HG02938 (cell line): Measurements from ENCODE around the gene PEPD.

Experiments used
- ATAC-seq: cut with Tn5 transposase; IDR thresholded peaks from one replicate; pipeline ENCODE4 v1.9.1; 2021; ENCODE audit warnings: mild to moderate bottlenecking, moderate library complexity; ENCODE audit not compliant: unreplicated experiment

Gene PEPD

DNA sequence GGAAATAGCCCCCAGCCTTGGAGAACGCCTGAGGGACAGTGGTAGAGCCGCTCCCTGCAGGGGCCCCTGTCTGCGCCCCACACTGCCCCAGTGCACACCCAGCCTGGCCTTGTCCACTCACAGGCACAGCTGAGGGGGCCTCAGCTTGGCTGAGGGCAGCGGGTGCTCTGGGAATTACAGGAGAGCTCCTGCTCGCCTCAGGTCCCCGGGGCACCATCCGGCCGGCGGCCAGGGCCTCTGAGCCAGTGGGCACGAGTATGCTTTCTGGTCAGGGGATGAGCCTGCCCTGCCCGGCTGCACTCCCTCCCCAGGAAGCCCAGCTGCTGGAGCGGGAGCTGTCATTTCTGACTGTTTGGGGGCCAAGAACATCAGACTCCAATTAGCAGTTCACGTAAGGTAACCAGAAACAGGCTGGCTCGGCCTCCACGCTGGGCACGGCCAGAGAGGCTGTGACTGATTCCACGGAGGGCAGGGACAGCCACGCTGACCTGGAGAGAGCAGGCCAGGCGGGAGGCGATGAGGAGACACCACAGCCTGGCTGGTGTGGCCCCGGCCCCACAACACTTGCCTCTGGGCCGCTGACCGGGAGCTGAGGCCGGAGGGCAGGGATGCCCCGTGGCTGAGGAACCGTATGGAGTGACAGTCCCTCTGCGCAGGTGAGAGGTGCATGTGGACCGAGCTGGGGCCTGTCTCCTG lies 132.7 kb downstream of the PEPD start:
- no peak for ATAC-seq

DNA sequence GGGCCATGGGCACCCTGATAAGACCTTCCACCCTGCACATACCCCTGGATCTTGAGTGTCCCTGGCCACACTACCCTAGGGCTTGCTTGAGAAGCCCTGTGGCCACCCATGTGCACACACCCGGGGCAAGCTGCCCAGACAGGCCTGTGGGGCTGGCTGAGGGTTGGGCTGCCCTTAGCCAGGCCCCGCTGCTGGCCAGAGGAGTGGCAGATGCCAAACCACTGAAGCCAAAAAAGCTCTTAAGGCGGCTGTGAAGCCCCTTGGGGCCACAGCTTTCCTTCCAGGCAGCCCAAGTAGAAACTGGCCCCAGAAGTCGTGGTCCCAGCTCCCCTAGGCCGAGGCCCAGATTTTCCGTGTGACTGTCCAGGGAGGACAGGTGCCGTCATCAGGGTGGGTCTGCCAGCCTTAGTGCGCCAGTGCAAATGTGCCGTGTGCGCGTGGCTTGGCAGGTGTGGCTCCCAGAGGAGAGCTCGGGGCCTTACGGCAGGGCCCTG lies 133.3 kb downstream of the PEPD start:
- ATAC-seq = no peak

DNA sequence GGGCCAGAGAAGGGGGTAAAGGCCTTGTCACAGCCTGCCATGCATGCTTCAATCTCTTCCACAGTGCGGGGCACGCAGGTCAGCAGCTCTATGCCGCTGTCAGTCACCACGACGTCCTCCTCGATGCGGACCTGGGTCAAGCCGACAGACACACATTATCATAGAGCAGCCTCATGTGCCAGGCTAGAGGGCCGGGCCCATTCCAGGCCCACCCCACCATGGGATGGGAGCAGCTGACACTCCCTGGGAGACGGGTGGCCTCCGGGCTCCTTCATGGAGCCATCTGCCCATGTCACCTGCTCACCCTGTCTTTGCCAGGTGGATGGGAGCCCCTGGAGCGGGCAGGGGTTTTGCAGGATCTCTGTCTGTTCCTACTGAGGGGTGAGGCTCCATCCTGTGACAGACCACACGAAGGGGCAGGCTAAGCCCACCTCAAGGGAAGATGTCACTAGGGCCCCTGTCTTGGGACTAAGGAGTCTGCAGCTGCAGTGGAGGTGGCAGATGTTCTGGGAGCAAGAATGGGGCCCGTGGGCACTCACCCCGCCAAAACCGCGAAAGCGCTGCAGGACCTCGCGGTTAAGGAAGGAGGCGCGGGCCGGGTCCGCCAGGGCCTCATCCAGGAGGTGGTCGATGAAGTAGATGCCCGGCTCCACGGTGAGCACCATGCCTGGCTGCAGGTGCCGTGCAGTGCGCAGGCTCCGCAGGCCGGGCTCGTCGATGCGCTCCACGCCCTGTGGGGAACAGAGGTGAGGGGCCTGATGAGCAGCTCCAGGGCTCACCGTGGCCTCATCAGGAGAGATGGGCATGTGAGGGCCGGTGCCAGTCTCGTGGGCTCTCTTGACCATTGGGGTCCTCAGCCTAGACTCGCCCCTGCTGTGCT lies 134.0 kb downstream of the PEPD start:
- no peak for ATAC-seq

DNA sequence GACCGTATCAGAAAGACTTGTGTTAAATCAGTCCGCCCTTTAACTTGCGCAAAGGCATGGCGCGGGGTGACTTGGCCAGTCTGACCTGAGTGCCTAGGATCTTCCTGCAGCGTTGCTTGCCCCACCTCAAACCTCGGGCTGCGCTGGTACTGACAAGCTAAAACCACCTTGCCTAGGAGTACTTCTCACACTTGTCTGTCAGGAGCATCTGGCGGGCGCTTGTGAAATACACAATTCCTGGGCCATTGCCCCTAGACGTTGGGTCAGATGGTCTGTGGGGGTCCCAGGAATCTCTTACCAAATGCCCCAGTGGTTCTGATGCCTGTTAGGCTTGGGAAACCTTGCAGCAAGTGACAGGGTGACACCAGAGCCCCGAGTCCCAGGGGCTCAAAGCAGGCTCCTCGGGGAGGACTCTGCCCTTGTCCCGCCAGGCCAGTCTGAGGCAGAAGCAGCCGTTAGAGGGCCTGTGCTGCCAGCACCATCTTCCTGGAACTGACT lies 135.2 kb downstream of the PEPD start:
- ATAC-seq = no peak

DNA sequence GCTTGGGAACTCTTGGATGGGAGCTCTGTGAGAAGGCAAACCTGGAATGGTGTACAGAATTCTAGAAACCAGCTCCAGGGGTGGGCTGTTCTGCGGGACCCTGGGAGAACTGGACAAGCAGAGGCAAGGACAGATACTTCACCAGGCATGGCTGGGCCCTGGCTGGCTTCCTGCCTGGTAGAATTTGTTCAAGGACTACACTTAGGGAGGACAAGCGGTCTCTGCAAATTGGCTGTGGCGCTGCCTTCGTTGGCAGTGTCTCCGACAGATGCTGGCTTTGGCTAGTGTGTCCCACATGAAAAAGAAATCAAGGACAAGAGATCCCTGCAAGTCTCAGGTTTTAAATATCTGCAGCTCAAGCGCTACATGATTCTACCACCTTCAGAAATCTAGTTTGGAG lies 135.6 kb downstream of the PEPD start:
- no peak for ATAC-seq

DNA sequence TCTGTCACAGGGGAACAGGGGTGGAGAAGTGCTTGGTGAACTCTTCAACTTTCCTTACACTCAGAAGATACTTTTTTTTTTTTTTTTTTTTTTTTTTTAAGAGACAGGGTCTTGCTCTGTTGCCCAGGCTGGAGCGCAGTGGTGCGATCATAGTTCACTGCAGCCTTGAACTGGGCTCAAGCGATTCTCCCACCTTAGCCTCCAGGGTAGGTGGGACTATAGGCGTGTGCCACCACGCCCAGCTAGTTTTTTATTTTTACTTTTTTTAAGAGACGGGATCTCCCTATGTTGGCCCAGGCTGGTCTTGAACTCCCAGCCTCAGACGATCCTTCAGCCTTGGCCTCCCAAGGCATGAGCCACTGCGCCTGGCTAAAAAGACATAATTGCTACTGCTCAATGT lies 136.6 kb downstream of the PEPD start:
- no peak for ATAC-seq

DNA sequence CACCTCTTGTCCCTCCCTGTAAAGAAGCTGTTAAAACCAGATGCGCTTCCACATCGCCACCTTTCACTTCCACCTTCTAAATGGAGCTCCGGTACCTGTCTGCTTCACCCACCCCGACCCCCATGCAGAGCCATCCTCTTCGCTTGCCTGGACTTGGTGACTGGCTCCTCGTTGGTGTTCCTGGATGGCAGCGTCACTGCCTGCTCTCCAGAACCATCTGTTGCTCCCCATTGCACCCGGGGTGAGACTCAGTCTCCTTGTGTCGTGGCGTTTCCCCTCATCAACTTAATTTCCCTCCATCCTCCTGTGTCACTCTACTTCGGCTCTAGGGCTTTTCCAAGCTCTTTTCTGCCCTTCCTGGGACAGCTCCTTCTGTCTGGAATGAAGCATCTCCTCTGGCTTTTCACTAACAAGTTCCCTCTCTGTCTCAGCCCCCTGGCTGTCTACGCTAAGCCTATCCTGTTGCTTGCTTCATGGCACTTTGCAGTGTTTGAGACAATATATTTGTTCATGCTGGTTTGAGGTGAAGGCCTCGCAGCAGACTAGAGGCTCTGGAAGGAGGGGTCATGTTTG lies 137.8 kb downstream of the PEPD start:
- no peak for ATAC-seq

DNA sequence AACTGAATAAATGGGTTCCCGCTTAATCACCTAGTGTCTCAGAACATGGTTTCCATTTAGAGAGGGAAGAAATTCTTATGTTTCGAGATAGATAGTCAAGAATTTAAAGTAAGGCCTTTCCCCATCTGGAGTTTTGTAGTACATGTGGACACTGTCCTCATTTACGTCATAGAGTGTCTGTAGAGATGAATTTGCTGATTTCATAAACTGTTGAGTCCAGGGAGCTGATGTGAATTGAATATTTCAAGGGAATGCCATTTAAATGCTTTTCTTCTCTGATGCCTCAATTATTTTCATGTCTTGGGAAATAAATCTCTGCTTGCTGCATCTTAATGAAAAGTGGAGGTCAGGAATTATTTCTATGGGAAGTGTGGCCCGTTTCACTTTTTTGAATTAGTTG lies 138.6 kb downstream of the PEPD start:
- ATAC-seq = no peak

DNA sequence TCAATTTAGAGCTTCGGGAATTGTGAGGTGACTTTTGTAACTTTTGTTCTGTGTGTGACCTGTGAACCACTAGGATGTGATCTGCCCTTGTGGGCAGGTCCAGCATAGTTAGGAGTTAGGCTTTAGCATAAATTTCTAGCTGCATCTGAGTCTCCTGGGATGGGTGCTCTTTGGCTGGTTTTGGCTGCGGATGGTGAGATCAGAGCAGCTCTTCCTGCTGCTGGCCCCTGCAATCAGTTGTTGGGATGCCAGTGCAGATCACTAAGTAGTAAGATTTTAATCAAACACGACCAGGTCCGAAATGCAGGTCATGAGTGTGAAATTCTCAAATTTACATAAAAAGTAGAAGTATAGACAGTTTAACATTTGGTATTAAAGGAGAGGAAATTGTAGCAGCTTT lies 139.6 kb downstream of the PEPD start:
- ATAC-seq = no peak

DNA sequence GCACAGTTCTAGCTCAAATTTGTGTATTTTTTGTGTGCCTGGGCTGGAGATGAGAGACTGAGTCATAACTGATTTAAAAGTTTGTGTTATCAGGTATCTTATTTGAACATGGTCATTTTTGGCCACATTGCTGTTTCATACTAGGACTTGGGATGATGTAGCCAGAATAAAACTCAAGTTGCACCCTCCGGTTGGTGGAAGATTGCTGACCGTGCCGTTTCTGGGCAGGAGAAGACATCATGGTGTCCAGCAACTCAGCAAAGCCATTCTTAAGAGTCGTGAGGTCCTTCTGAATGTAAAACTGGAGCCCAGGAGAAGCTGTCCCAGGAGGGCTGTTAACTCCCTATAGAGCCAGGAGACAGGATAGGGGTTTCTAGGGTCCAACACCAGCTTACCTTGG lies 140.5 kb downstream of the PEPD start:
- ATAC-seq = no peak

DNA sequence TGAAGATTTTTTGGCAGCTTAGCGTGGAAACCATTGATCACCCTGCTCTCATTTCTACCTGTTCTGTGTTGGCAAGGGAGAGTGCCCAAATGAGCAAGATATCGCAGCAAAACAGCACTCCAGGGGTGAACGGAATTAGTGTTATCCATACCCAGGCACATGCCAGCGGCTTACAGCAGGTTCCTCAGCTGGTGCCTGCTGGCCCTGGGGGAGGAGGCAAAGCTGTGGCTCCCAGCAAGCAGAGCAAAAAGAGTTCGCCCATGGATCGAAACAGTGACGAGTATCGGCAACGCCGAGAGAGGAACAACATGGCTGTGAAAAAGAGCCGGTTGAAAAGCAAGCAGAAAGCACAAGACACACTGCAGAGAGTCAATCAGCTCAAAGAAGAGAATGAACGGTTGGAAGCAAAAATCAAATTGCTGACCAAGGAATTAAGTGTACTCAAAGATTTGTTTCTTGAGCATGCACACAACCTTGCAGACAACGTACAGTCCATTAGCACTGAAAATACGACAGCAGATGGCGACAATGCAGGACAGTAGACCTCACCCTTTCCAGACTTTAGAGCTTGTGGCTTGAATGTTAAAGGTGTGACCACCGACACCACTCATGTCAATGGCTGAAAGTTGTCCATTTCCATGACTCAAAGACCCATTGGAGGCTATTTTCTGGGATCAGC lies 142.3 kb downstream of the PEPD start:
- ATAC-seq = no peak

DNA sequence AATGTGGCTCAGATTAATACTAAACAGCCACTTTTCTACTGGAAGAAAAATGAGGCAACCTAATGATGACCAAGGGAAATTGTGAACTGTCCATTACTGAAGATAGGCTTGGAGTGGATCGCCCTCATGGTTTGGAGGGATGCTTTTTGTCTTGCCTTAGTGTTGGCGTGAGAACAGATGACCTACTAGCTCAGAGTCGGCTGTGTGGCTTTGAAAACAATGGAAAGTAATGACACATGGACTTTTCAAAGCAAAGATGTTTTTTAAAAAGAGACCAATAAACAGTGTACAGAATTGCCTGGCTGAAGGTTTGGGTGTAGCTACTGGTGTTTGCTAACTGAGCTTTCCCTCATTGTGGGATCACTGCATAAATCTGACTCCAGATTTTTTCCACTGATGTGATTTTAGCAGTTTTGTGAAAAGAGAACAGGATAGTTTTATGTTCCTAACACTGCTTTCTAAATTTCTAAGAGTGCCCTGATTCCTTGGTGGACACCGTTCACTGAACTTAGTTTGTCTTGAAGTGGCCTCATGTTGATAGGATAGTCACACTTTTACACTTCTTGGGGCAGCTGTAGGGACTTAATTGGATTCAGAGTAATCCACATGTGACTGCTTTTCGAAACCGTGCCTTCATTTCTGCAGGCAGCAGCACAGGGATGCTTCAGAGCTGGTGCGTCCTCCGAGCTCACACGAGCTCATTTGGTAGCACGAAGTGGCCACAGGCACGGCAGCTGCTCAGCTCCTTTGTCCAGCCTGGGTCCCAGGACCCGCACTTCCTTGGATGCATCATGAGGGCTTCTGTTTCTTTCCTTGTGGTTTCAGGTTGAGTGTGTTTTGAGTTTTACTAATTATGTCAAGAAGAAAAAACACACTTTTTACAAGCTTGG lies 143.8 kb downstream of the PEPD start:
- ATAC-seq = no peak

DNA sequence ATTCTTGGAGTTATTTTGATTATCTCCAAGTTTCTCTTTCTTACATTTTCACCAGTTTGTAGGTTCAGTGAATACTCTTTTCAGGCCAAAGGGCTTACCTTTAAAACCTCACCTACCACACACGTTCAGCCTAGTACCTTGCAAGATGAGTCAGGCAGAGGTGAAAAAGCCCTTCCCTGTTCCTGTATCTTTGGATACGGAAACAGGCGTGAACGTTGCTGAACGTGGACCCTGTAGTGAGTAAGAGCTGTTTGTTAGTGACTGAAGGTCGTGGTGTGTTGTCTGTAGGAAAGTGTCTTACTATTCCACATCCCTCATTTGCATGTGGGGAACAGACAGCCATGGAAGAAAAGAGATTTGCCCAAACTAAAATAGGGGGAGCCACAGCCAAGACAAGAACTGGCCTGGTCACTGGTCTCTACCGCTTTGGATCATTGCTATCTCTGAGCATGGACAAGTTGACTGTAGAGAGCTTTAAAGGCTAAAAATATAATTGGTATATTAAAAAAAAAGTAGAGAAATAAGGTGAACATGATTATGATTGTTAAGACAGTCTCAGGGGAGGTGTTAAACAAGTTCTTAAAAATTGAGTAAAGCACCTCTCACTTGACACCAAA lies 144.5 kb downstream of the PEPD start:
- no peak for ATAC-seq

DNA sequence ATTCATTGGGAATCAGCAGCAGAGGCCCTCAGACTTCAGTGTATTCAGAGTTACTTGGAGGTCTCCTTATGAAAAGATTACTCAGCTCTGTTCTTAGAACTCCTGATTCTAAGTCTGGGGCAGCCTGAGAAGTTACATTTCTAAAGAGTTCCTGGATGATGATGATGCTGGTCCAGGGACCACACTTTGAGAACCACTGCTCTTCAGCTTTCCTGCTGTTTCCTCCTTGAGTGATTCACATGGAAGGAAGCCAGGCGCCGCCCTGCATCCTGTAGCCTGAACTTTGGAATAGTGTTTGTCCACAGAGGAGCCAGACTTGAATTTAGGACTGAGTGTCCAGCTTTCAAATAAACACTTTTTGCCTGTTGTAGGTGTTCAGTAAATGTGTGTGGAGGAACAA lies 145.2 kb downstream of the PEPD start:
- ATAC-seq = no peak

DNA sequence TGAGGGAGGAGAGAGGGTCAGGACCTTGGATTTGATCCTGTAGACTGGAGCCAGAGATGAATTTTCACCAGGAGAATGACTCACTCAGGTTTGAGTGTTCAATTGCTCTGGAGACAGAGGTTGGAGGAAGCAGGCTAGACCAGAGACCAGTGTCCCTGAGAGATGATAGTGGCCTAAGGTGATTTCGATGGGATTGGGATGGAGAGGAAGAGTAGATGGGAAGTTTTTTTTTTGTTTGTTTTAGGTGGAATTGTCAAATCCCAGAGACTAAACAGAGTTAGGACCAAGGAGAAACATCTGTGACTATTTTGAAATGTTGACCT lies 145.8 kb downstream of the PEPD start:
- no peak for ATAC-seq

DNA sequence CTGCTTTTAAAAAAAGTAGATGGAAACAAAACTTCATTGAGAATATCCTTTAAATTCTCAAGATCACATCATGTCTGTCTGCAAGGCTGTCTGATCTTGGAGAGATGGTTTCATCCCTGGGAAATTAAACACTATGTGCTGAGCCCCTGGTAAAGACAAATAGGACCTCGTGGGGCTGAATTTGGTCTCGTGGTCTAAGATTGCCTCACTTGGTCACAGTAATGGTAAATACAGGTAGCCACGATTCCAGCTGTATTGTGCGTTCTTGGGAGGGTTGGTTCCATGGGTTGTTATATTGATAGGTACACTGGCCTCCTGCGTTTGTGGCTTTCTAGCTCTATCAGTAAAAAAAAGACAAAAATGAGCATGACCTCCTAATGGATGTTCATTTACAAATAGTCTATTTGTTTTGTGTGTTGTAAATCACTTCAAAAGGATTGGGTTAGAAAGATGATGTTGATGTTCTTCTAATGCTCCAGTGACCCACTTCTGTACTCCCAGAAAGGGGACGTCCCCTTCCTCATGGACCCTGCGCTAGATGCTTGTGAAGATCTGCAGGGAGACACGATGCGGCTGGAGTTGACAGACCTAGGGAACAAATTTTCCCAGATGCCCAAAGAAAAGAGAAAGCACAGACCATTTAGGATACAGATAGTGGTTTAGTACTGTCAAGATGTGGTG lies 146.3 kb downstream of the PEPD start:
- ATAC-seq = no peak

DNA sequence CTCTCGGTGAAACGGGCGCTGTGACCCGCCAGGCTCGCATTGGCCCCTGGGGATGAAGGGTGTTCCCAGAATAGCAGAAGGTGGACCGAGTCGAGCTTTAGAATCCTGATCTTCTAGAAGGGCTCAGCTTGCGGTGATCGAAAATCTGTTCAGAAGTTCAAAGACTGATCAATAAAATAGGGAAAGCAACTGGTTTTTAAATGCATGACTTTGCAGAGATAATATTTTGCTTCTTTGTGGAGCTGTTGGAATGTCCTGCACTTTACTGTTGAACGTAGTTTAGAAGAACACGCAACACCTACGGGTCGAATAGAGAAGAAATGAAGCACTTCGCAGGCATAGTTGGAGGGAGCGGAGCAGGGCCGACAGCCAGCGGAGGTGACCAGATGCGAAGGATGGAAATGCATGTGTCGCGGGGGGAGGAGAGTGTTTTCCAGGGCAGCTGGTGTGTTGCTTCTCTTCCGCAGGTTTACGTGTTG lies 147.3 kb downstream of the PEPD start:
- ATAC-seq = no peak

DNA sequence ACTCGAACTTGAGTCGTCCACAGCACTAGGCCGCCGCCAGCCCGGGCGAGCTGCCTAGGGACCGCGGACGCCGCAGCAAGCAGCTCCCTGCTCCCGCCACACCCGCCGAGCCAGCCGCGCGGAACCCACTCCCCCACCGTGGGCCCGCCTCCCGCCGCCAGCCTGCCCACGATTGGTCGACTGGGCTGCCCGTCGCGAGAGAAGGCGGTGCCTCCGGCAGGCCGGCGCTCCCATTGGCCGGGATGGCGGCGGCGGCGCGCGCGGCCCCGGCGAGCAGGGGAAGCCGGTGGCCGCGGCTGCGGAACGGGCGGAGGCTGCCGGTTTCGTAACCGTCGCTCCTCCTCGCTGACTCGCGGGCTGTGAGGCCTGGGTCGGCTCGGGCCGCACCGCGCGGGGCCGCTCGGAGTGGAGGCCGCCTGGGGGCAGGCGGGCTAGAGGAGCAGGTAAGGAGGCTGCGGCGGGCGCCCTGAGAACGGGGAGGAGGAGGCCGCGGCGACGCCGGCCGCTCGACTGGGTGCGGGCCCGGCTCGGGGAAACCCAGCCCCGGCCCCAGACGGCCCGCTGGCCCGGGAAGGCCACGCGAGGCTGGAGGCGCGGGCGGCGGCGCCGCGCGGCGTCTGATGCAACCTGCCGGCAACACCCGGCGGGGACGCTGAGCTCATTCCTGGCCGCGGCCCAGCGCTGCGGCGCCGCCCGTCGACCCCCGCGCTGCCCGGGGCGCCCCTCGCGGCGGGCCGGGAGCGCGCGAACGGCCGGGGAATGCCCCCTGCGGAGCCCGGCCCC lies 147.9 kb downstream of the PEPD start, which contains the start of gene CEBPG:
CEBPG (plus strand) TSS at position 257 of the 783 bp plus-strand sequence. CDS start 5,531 bp downstream, outside the sequence.
- peak; percentile 82 for ATAC-seq
